Hippocampal formation (tissue), 2 donors: Measurements from ENCODE around the gene CDKN2B-AS1.
A peak's percentile ranks its signal among the peaks of the same experiment; 100 is the strongest.

Experiments used
- DNase-seq, 2 donors: peaks; one replicate each; lab custom pipeline; 2025; lab: John Stamatoyannopoulos, UW

CDKN2B-AS1 gene

DNA sequence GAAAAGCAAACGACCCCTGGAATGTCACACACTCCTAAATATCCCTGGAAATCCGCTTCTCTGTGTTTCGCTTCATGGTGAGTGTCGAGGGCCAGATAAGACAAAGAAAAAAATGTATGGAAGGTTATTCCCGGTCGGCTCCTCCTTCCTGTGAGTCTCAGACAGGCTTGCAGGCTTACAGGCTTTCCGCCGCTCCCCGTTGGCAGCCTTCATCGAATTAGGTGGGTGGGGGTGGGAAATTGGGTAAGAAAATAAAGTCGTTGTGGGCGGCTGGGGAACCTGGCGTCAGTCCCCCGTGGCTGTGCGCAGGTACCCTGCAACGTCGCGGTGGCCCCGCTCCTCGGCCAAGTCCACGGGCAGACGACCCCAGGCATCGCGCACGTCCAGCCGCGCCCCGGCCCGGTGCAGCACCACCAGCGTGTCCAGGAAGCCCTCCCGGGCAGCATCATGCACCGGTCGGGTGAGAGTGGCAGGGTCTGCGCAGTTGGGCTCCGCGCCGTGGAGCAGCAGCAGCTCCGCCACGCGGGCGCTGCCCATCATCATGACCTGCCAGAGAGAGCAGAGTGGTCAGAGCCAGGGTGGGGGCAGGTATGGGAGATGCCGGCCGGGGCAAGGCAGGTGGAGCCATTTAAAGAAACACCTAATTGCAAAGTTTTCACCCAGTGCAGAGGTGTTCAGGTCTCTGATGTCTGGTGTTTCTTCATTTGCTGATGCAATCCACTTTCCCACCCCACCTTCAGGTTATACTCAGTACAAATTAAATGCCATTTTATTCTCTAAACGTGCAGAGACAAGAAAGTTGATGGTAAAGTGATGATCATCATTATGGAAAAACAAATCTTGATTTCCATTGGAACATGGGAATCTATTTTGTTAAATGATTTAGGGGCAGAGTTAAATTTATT is 11.4 kb downstream of the CDKN2B-AS1 start:
- DNase-seq: no peak

DNA sequence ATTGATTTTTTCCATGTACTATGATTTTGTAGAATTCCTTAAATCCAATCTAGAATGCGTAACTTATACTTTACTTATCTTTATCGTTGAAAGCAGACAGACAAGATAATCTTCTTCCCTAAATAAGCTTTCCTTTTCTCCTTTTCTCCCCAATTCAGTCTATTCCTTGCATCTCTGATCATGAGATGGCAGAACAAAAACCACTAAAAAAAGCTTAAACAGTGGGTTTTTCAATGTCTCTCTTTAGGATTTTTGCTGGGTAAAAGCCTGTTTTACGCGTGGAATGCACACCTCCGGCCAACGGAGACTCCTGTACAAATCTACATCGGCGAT is 13.8 kb downstream of the CDKN2B-AS1 start:
- DNase-seq: no peak

DNA sequence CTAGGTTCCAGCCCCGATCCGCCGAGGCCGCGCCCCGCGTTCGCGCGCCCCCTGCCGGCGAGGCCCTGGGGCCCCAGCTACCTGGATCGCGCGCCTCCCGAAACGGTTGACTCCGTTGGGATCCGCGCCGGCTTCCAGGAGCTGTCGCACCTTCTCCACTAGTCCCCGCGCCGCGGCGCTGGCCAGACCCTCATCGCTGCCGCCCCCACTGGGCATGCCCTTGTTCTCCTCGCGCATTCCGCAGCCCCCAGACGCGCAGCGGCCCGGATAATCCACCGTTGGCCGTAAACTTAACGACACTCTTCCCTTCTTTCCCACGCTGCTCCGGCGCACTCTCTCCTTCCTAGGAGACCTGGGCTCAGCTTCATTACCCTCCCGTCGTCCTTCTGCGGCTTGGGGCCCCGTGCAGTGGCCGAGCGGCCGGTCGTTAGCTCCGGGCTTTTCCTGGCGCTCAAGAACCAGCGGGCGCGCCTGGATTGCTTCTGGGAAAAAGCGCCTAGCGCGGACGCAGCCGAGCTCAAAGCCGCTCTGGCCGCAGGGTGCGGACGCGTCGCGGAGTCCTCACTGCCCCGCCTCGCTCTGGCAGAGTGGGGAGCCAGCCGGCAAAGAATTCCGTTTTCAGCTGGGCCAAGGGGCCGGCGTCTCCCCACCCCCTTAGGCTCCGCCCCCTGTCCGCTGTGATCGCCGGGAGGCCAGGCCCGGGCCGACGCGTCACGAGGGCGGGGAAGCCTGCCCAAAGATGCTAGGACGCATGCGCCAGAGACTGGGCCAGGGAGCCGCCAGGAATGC is 14.3 kb downstream of the CDKN2B-AS1 start, which contains the start of gene CDKN2B:
CDKN2B (minus strand) TSS at position 589 of the 789 bp plus-strand sequence; CDS start at position 237, 352 bp downstream.
- DNase-seq: peak; percentile 81 to 94

DNA sequence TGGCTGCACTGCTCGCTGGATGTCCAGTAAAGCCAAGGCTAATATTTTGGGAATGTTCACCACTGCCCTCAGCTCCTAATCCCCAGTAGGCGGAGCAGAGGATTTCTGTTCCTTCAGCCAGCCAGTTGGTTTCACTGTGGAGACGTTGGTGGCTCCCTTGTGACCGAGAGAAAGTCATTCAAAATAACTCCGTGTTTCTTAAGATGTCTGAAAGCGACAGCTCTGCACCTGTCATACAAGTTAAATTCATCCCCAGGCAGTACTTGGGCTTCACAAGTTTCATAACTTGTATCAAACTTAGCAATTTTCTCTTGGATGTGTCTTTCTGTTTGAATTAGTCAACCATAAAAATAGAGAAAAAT is 14.9 kb downstream of the CDKN2B-AS1 start:
- no peak for DNase-seq

DNA sequence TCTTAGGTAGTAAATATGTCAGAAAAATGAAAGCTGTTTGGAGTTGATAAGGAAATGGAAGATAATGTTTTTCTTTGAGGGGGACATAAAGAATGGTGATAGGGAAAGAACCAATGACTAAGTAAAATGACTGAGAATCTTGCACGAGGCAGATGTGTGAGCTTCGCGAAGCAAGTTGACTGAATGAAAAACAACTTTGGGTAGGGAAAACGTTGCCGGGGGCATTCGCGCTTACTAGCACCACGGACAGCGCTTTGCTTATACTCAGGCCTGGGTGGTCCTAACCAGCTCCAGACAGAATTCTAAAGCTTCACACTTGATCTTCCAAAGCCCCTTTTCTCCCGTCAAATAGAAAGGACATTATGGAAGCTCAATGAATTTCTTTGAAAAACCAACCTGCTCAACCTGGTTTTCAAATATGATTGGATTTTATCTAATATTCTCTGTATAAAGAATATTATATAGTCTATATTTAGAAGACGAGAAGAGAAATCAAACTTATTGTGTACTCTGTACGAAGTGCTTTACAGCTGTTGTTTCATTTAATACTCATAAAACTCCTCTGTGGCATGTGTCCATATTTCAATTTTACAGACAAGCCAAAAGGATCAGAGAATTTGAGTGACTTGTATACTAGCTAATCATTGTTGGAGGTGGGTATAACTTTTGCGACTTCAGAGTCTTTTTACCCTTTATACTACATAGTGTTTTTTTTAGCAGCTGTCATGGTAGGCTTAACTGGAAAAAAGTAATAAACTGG is 16.5 kb downstream of the CDKN2B-AS1 start:
- DNase-seq: no peak

DNA sequence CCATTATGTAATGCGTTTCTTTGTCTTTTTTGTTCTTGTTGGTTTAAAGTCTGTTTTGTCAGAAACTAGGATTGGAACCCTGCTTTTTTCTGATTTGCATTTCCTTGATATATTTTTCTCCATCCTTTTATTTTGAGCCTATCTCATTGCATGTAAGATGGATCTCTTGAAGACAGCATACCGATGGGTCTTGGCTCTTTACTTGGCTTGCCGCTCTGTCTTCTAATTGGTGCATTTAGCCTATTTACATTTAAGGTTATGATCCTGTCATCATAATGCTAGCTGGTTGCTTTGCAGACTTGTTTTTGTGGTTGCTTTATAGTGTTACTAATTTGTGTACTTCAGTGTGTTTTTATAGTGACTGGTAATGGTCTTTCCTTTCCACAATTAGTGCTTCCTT is 27.8 kb downstream of the CDKN2B-AS1 start:
- no peak for DNase-seq

DNA sequence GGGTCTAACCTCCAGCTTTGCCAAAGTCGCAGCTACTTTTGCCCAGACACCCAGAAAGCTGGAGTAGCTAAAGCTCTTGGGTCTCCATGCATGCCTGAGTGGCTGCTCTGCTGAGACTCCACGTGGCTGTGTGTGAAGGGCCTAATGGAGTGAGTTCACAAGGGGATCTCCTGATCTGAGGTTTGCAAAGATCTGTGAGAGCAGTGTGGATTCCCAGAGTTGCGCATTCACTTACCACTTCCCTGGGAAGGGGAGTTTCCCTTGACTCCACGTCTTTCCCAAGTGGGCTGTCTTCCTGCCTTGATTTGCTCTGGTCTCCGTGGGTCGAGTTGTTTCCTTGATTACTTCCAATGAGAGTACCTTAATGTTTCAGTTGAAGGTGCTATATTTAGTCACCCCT is 32.1 kb downstream of the CDKN2B-AS1 start:
- DNase-seq: no peak

DNA sequence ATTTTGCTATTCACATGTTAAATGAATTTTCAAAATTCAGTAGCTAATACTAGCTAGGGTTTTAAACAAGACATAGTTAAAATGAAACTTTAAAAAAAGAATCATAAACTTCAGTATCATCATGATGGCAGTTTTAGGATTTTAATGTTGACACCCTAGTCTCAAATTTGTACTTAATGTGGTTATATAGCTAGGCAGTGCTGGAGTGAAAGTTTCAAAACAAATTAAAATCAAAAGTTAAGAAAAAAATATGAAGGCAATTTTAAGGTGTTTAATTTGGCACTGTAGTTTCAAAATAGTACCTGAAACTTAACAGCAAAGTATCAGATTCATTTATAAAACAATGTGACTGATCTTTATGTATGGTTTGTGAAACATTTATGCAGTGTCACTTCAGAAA is 33.8 kb downstream of the CDKN2B-AS1 start:
- DNase-seq: no peak

DNA sequence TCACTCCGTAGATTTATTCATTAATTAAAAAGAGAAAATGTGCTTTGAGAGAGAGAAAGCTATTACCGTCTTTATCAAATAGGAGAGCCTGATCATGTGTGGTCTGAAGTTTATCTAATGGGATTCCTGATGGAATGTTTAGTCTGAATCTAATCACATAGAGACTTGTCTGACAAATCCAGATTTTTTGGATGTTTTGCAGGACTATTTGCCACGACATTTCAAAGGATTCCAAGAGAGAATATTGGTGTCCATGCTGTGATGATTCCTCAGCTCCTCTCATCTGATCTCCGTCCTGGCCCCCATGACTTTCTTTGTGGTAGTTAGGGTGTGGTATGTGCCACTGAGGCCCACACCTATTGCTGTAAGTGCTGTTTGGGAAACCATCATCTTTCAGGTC is 34.6 kb downstream of the CDKN2B-AS1 start:
- no peak for DNase-seq

DNA sequence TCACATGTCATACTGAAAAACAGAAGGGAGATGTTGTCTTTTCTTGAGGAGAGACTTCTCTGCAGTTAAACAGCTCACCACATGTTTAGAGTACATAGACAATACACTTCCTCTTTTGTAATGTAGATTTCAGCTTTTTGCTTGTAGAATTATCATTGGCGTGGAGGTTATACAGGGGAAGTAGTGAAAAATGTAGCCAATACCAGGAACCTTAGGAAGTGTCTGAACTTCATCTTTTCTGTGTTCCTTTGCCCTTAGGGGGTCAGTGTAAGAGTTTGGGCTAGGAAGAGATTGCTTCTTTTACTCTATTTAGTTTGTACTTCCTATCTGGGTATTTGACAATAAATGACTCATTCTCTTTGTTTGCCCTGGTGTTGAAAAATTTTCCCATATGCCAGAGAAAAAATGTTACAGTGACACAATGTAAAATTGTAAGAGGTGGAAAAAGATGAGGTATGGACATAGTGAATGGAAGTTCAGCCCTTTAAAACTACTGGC is 35.6 kb downstream of the CDKN2B-AS1 start:
- no peak for DNase-seq

DNA sequence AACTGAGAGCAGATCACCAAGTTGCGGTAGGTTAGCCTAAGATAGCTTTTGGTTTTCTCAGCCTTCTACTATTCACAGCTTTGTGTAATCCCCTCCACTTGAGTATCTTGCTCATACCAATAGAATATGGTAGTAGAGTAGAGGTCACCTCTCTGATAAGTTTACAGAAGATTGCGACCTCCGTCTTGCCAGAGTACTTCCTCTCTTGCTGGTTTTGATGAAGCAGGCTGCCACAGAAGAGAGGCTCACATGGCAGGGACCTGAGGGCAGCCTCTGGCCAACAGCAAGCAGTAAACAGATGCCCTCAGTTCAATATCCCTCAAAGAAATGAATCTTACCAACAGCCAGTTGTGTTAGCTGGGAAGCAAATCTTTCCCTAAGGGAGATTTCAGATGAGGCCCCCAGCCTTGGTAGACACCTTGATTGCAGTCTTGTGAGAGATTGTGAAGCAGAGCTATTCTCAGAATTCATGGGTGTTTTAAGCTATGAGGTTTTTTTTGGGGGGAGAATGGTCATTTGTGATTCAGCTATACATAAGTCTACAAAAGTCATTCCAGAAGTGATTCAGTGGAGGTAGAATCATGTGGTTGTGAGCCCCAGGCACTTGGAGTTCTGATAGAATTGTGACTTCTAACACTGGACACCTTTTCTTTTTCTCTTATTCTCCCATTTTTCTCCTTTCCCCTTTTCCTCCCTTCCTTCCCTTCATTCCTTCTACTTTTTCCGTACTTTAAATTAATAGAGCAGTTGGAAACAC is 37.2 kb downstream of the CDKN2B-AS1 start:
- no peak for DNase-seq

DNA sequence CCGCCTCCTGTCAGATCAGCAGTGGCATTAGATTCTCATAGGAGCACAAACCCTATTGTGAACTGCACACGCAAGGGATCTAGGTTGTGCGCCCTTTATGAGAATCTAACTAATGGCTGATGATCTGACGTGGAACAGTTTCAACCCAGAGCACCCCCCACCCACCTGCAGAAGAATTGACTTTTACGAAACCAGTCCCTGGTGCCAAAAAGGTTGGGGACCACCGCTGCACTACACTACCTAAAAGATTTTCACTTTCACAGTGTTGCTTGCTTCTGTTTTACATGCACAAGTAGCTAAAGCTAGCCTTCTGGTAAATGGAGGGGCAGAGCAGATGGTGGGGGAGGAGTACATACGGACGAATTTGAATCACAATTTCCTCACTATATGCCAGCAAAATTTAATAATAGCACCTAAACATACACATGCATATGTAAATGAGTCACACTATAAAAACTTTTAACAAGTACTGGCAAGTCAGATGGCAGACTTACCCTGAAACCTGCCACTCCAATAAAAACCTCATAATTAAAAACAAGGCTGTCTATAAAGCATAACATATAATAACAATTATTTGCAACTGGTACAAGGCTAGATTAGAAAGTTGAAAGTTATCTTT is 38.5 kb downstream of the CDKN2B-AS1 start:
- no peak for DNase-seq

DNA sequence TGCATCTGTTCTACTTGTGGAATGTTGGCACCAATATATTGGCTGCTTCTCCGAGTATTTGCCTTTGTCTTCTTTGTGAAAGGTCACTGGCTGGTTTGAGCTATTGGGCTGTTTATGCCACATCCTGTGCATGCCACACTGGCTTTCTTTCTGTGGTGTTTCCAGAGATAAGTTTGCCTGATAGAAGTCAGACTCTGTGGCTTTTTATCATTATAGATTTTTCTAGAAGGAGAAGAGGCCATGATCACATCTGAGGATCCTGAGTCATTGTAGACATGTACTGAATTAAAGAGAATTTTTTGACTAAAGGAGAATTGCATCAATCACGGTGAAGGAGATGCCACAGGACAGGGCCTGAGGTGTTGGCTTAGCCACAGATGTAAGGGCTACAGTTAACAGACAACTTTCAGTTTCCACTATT is 41.0 kb downstream of the CDKN2B-AS1 start:
- no peak for DNase-seq

DNA sequence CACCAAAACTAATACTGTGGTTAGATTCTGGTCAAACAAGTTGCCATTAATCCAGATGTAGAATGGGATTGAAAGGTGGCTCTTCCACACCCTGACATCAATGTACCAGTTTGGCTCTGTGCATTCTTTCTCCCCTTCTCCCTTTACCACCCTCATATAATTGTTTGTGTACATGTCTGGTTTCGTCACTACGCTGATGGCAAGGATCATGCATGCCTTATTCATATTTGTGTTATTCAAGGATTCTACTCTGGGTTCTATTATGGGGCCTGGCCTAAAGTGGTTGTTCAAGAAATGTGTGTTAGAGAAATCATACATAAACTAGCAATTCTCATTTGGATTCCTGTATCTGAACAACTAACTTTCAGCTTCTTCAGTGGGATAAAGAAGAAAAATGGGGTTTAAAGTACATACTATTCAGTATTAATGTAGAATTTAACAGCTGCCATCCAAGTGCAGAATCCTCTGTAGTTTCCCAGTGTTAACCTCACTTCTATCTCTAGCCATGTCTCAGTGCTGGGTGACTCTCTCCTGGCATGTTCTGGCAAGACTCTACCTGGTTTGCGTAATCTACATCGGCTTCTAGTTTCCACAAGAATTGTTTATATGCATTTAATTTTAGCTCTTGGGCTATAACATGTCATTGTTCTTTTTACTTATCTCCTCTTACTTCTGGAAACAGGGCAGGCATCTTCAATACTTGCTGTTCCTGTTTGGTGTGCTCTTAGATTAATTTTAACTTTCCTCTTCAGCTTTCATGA is 42.5 kb downstream of the CDKN2B-AS1 start:
- DNase-seq: no peak

DNA sequence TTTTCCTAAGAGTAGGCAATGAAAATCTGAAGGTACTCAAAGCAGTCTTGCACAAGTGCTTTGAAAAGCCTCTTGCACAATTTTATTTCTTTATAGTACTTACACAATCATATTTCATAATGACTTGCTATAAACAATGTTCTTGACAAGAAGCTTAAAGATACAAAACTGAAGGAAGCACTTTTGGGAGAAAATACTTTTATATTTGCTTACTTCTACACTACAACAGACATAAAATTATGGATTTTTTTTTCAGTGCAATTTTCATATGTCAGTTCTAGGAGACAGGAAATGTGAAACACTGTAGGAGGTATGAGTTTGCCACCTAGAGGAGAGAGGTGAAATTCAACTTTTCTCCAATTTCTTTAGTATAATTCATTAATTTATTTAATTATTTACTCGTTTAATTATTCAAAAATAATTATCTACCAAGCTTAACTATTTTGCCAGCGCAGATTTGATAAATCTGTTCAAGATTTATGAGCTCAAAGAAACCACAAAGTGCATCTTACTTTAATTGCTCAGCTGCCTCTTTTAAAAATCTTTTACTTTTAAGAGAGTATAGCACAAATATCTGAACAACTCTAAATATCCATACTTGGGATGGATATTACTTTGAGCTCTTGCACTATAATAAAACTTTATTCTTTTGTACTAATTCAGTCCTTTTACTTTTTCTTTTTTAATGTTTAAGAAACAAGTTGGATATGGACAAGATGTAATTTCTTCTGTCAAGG is 43.5 kb downstream of the CDKN2B-AS1 start:
- no peak for DNase-seq

DNA sequence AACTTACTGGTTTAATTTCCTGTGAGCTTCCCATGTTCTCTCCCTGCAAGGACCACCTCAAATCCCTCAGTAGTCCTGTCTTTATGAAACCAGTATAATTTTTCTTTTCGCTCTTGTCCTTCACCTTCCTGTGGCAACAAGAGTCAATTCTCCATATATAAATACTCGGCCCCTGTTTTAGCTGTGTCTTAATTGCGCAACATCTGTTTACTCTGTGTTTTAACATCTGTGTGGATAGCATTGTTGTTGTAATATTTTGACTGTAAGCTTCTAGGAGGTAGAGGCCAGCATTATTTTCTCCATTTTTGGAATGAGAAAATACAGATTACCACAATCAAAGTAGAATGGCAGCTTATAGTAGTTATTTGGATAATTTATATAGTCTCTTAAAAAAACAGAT is 44.7 kb downstream of the CDKN2B-AS1 start:
- no peak for DNase-seq

DNA sequence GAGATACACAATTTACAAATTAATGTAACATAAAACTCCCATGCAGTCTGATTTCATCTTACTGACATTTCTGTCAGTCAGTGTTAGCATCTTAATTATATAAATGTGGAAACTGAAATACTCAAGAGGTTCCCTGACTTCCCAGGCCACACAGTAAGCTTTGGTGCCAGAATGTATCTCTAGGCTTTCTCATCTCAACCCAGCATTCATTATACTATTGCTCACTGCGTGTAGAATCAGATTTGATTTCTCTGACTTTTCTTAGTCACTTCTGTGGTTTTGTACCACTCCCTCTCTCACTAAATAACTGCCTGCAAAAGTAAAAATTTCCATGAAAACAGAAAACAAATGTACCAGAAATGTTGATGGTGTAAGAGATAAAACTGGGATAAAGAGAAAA is 46.2 kb downstream of the CDKN2B-AS1 start:
- no peak for DNase-seq

DNA sequence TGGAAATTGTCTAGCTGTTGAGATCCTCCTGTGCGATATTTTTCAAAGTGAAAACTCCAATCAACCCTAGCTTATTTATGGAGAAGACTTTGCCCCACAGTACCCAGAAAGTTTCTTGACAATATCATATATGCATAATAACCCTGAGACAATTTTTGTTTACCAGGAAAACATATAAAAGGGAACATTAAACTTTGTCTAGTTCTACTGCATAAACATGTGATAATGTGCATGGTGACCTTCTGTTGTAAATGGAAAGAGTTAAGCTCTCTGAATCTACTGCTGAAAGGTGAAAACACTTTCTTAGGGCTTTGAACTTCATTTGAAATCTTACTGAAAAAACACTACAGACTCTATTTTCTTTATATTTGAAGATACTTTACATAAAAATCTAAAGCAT is 46.8 kb downstream of the CDKN2B-AS1 start:
- no peak for DNase-seq

DNA sequence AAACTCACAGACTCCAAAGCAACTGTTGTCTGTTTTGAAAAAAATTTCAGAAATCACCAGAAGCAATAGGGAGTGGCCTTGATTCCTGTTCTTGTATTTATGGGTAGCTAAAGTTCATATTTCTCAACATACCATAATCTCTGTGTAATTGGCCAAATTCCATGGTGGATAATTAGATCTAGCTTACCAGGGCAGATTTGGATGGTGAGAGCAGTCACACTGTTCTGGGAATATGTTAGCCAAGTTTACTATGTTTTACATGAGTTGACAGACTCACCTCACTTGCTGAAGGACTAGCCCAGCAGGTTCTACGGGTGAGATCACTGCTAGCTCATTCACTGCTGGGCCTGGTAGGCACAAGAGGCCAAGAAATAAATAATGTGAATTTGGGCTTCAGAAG is 47.2 kb downstream of the CDKN2B-AS1 start:
- no peak for DNase-seq

DNA sequence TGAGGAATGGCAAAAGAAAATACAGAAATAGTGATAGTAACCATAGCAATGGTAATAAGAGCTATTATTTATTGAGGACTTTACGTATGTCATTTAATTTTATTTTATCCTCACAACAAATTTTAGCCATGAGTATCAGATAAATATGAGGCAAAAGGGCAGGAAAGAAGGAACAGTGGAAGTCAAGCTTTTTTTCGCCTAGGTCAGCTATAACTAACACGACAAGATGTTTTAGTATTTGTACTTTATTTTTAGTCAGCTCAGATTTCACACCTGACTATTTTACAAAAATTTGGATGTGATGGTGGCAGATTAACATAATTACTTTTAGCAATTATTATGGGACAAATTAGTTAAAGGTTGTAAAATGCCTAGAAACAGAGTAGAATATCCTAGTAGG is 49.3 kb downstream of the CDKN2B-AS1 start:
- DNase-seq: no peak
